ENCODE measurements around the gene LRRC49.
"Not testable (repeated sequence)": the region's sequence is repeated elsewhere in the genome, so short reads cannot be mapped to it uniquely, and the experiment has no call there.

Gene LRRC49

DNA sequence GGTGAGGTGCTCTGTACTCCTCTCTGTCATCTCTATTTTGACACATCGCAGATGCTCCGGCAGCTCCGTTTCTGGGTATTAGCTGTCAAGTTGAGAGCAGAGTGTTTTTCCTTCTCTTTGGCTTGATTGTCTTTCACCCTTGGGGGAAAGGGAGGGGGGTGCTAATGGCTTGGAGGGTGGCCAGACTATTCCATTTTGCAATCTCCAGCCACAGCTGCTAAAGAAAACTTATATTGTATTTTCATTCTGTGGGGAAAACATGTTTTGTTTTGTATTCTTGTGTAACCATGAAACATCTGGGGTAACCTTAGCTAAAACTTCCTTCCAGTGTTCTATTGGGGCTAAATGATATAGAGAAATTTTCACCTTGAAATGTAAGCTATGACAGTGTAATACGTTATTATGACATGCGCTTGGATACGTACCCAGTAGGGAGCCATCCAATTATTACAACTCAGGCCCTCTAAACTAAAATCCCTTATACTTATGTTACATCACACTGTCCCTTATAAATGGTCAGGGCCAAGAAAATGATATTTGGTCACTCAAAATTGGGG, 24.6 kb upstream of the LRRC49 start:
- DNase-seq = peak in 1 of 3 experiments; percentile 44

DNA sequence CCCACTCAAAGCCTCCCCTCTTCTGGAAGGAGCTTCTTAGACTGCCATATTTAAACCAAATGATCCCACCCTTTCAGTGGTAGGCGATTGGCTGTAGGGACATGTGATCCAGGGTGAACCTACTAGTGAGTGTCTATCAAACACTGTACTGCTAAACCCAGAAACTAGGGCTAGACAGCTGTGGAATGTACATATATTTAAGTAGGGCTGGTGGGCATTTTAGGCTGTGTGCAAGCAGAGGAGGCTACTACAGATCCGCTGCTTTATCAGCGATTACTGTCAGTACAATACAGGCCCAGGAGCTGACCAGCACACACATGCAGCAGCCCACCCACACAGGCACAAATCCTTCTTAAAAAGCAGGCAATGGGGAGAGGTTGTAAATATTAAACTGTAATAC, 23.3 kb upstream of the LRRC49 start:
- DNase-seq = no peak

DNA sequence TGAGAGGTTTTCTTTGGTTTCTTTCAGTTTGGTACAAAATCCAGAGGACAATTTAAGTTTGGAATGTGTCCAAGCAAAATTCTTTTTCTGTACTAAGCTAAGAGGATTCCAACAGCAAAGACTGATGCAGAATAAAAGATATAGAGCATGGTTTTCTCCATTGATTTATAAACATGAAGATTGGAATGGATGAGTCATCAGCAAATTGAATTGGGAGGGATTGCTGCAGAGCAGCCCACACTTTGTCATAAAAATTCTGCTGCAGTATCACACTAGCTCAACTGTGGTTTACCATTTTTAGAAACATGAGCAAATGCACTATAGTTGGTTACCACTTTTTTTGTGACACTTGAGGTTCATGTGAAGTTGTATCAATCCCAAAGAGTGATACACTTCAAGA, 22.6 kb upstream of the LRRC49 start:
- no peak for DNase-seq

DNA sequence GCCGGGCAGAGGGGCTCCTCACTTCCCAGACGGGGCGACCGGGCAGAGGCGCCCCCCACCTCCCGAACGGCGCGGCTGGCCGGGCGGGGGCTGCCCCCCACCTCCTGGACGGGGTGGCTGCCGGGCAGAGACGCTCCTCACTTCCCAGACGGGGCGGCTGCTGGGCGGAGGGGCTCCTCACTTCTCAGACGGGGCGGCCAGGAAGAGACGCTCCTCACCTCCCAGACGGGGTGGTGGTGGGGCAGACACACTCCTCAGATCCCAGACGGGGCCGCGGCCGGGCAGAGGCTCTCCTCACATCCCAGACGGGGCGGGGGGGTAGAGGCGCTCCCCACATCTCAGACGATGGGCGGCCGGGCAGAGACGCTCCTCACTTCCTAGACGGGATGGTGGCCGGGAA, 21.1 kb upstream of the LRRC49 start:
- DNase-seq = not testable (repeated sequence)

DNA sequence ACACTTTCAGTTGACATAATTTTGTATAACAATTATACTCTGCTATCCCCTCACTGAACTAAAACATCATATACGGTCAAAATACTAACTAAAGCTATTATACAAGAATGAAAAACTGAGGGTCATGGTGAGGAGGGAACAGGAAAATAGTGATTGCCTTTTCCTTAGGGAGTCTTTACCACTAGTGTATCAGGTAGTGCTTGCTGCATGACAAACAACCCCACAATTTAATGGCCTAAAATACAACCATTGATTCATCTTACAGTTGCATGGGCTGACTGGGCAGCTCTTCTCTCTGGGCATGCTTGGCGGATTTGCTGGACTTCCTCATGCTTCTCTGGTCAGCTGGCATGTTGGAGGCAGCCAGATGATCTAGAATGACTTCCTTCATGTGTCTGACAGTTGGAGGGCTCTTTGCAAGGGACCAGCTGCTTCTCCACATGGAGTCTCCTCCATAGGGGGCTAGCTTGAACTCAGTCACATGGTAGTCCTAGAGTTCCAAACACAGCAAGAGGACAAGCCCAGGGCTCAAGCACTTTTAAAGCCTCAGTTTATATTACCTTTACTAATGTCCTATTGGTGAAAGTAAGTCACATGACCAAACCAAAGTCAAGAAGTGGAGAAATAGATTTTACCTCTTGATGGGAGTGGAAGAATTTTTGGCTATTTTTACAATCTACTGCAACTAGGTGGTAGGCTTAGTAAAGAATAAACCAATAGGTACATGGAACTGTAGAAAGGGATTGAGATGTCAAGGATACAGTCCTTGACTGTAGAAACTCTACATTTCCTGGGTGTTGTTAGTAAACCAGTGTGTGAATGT, 19.2 kb upstream of the LRRC49 start:
- no peak for DNase-seq

DNA sequence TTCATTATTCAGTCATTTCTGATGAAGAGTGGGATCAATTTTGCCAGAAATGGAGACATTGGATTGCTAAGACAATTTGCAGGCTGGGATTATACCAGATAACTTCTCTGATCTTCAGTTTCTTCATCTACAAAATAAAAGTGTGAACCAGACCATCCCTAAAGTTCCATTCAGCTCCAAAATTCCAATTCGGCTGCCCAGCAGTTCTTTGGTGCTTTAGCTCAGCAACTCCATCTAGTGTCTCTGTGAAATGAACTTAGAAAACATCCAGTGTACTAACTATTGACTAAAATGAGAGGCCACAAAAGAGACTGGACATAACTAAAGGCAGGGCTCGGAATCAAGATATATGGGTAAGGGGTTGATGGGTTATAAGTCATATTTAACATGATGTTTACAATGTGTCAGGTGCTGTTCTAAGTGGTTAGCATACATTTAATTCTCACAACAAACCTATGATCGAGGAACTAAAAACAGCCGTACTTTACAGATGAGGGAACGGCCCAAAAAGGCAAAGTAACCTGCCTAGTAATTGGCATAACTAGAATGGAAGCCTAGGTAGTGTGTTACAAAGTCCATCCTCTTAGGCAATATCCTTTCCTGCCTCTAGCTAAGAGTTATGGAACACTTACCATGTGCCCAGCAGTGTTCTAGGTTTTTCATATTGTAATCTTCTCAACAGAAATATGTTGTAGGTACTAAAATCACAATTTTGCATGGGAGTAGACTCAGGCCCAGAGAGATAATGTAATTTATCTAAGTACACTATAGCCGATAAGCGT, 17.4 kb upstream of the LRRC49 start:
- peak in 1 of 3 experiments; percentile 18 for DNase-seq

DNA sequence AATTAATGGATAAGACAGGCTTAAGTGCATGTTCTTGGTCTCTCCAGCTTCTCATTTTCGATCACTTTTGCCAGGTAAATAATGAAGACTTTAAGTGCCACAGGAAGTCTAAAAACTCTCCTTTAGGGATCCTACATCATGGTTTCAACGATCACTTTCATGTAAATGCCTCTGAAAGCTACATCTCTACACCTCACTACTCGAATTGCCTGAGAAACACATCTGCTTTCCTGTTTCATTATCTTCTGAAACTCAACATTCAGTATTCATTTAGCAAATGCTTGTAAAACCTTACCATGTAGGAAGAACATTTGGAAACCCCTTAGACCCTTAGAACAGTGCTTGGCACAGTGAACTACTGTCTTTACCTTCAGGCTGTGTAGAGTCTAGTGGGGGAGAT, 16.6 kb upstream of the LRRC49 start:
- DNase-seq = no peak

DNA sequence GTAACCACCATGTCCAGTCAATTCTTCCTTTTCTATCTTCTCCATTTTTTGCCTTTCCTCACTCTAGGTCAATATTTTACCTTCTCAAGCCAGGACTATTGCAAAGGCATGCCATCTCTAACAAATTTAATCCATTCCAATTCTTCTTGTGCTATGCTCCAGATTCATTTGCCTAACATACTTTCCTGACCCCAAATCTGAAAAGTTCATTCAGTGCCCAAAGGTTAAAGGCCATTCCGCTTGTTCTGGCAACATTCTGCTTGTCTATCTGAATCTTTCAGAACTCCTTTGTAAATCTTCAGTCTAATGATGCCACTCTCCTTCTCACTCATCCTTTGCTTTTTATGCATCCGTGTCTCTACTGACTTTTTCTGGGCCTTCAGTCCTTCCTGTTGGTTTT, 15.9 kb upstream of the LRRC49 start:
- no peak for DNase-seq

DNA sequence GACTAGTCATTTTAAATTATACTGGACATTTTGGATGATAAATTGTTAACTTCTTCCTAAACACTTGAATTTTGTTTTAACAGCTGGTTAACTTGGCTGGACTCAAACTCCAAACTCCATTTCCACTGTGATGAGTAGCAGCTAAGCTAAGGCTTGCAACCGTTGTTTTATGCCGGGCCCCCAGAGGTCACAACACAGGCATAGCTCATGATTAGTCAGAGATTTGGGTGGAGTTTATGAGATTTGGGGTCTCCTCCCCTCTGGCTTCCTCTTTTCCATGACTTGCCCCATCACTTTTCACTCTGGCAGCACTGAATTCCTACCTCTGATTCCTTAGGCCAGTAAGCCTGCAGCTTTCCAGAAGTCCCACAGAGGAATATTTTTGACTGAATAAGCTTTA, 13.2 kb upstream of the LRRC49 start:
- no peak for DNase-seq

DNA sequence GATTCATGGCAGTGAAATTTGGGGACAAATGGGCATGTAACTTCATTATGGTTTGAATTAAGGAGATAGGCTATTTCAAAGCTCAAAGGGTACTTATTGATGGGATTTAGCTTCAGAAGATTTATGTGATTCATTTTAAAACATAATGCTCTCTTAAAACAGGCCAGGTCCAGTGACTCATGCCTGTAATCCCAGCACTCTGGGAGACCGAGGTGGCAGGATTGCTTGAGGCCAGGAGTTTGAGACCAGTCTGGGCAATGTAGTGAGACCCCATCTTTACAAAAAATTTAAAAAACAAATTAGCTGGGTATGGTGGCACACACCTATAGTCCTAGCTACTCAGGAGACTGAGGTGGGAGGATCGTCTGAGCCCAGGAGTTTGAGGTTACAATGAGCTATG, 11.8 kb upstream of the LRRC49 start:
- DNase-seq = no peak

DNA sequence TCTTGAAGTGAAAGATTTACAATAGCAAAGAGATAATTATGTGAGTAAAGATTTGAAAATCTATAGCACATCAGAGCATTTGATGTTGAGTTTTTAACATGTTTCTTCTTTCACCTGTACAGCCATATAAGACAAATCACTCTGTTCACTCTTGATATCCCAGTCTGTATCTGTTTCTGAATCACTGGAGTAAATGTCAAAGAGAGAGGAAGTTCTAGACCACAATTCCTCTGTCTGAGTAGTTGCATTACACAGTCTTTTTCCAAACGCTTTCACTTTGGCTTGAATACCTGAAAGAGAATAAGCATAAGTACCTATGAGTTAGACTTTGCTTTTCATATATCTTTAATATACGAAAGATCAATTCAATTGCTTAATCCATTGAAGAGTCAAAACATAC, 10.3 kb upstream of the LRRC49 start:
- no peak for DNase-seq

DNA sequence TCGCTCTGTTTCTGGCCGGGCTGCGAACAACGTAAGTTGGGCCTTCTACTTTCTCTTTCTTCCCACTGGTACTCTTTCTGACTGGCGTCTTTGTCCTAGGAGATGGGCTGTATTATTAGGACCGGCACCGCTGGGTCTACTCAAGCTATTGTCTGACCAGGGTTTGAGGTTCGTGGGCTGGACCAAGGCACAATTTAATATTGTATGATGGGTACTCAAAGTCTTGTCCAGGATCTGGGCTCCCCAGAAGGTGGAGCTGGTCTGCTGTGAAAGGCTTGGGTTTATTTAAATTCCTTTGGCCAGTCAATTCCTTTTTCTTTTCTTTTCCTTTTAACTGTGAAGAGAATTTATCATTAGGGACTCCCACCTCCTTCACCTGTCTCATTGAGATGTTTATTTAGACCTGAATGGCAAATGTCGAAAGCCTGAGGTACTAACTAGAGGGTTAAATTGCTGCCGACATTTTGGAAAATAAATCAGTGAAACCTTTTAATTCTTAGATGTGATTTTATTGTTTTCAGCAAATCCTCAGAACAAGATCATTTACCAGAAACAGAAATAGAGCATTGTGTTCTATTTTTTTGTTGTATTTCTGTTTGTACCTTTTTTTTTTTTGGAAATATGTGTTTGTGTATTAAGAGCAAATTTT, 410 bp downstream of the LRRC49 start:
- peak in 2 of 3 experiments; percentile 67 to 98 for DNase-seq

DNA sequence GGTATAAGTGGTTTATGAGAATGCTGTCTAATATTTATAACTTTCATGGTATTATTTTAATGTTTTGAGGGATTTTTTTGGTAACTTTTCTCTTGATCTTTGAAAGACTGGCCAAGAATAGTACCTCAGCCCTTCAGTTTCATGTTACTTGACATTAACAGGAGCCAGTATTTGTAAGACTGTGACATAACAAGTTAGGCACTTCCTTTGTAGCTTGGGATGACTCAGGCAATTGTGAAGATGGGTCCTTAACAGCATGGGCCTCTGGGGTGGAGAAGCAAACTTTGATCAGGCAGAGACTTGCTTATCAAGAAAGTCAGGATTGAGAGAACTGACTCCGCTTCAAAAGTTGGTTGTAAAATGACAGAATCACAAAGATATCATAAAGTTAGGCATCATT, 9.5 kb downstream of the LRRC49 start:
- DNase-seq = no peak

DNA sequence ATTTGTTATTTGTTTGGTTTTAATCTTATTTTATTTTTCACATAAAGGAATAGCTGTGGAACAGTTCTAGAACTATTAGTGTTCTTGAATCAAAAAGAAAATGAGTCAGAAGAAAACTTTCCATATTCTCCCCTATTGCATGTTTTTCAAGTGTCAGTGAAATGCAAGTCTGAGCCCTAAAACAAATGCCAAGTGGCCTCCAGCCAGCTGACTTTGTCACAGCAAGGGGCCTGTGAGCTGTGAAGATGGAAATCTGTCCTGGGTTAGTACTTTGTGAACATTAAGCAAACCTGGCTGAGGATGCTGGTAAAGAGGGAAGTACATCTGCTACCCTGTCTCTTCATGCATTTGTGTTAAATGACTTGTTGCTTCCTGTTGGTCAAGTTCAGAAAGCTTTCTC, 14.2 kb downstream of the LRRC49 start:
- DNase-seq = no peak

DNA sequence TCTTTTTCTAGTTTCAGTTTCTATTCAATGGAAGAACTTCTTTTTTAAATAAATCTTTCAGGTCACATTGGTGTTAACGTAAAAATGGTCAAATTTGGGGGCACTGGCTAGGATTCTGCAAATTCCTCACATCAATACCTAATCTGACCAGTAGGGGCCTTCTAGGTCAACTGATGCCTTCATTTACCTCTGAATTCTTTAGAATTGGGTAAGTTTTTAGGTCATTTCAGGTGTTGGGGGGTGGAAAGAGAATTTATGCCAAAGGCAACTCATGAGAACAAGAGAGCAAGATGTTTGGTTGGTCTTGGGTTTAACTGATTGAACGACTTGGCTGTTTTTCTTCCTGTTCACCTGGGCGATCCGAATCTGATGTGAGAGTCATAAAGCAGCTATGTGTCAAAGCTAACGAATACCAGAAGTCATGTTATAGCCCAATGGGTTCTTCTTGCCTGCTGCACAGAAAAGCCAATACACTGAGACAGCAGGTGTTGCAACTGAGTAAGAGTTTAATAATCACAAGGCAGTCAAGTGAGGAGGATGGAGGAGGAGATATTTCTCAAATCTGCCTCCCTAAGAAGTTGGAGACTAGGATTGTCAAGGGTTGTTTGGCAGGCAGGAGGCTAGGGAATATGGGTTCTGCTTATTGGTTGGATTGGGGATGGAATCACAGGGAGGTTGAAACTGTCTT, 15.3 kb downstream of the LRRC49 start:
- no peak for DNase-seq

DNA sequence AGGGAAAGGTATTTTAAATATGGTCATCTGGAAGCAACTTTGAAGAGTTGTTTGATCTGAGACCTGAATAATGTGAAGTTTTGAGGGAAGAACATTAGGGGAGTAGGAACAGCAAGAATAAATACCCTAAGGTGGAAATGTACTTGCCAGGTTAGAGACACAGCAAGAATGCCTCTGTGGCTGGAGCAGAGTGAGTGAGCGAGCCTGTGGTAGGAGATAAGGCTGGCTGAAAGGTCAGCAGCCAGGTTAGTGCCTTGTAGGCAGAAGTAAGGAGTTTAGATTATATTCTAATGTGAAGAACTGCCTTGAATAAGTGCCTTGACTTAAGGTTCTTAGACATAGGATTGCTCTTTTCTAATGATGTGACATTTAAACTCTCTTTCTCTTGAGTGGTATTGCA, 18.3 kb downstream of the LRRC49 start:
- DNase-seq = no peak

DNA sequence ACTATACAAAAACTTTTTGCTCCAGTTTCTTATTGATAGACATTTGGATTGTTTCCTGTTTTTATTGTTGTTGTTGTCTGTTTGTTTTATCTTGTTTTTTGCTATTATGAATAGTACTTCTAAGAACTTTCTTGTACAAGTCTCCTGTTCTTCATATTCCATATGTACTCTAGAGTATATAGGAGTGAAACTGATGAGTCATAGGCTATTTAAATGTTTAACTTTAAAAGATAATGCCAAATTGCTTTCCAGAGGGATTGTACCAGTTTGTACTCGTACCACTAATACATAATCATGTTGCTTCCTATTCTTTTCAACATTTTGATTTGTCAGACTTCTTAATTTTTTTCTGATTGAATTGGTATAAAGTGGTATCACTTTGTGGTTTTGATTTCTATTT, 19.6 kb downstream of the LRRC49 start:
- no peak for DNase-seq

DNA sequence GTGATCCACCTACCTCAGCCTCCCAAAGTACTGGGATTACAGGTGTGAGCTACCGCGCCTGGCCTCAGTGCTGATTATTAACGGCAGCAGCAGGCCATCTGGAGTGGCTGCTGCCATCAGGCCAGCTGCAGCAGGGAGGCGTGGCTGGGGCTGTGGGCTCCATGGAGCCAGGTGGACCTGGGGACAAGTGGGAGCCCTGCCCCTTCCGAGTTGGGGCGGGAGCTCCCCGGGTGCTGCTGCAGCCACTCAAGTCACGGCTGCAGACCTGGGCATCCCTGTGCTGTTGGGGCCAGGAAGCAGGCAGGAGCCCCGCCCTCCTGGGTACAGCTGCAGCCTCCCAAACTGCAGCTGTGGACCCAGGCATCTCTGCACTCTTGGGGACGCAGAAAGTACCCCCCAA, 23.9 kb downstream of the LRRC49 start:
- no peak for DNase-seq

DNA sequence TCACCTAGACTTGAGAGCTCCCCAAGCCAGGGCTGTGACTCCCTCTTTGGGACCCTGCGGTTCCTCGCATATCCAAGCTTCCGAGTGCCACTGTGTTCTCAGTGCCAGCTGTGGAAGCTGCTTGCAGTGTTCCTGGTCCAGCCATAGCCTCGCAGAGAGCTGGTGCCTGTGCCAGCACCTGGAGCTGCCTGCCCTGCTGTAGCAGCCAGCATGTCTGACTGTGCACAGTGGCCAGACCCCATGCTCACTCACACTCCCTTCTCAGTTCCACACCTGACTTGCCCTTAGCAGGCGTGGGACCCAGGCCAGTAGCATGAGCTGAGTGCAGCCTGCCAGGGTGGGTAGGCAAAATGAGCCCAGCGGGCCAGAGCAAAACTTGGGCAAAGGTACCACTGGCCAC, 25.3 kb downstream of the LRRC49 start:
- no peak for DNase-seq

DNA sequence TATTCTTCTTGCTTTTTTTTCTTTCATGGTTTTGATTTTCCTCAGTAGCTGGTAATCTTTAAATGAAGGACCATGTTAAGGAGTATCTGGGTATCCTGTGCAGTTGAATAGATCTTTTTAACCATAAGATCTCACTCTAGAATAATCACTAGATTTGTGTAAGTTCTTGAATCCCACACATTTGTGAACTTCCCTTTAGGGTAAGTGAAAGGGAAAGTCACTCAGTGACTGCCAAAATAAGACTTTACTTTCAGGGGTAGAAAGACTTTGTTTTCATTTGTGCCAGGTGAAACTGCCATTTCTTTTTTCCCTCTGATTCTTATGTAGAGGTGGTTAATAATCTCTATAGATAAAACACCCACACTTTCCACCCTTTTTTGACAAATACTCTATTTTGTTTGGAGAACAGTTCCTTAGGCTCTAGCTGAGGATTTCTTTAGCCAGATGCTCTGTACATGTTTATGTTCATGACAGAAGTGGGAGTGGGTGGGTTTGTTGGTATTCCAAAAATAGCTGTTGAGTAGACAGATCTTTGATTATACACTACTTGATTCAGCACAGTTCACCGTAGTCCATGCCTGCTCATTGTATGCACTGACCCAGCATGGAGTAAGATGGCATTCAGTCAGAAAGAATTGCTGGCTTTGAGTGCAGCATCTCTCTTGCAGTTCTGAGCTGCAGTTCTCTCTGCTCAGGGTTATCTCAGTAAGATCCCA, 28.5 kb downstream of the LRRC49 start:
- no peak for DNase-seq

DNA sequence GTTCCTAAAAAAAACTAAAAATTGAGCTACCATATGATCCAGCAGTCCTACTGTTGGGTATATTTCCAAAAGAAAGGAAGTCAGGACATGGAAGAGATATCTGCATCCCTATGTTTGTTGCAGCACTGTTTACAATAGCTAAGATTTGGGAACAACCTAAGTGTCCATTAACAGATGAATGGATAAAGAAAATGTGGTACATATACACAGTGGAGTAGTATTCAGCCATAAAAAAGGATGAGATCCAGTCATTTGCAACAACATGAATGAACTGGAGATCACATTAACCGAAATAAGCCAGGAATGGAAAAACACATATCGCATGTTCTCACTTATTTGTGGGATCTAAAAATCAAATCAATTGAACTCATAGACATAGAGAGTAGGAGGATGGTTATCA, 29.5 kb downstream of the LRRC49 start:
- no peak for DNase-seq

Measured in NCI-H1417 (cell line).